Nephron progenitor cell (in vitro differentiated cells): ENCODE data around the gene ATP9B.

ENCODE experiments used
- DNase-seq: peaks from one replicate; pipeline ENCODE4 v3.0.0; 2021
- H3K27ac Mint-ChIP-seq: 2 replicates; pipeline ENCODE4 v1.8.0; 2021; ENCODE audit warnings: mild to moderate bottlenecking, moderate library complexity, mixed read lengths
- H3K27me3 Mint-ChIP-seq: 2 replicates; pipeline ENCODE4 v1.8.0; 2021; ENCODE audit warnings: mild to moderate bottlenecking, low read depth, mixed read lengths; ENCODE audit not compliant: poor library complexity
- H3K36me3 Mint-ChIP-seq: 2 replicates; pipeline ENCODE4 v1.8.0; 2021; ENCODE audit warnings: low read depth, mixed read lengths
- H3K4me1 Mint-ChIP-seq: 2 replicates; pipeline ENCODE4 v1.8.0; 2021; ENCODE audit warnings: mixed read lengths
- H3K4me3 Mint-ChIP-seq: 2 replicates; pipeline ENCODE4 v1.8.0; 2021; ENCODE audit warnings: mild to moderate bottlenecking, moderate library complexity, mixed read lengths
- H3K9me3 Mint-ChIP-seq: 2 replicates; pipeline ENCODE4 v1.8.0; 2021; ENCODE audit warnings: mild to moderate bottlenecking, moderate library complexity, mixed read lengths
- CTCF ChIP-seq: fragments of 200-600 bp; sonication (generic); IDR thresholded peaks from 2 replicates; pipeline ENCODE4 v1.5.0; 2021; ENCODE audit warnings: antibody characterized with exemption

ATP9B gene

GRCh38 chr18:79305911-79306310 is 236.7 kb downstream of the ATP9B start:
- H3K27ac Mint-ChIP-seq: peak overlapping the region; percentile 26
- no peaks in the 10 kb centered on the region for H3K9me3 Mint-ChIP-seq
- TF ChIP-seq CTCF: no peak
- peaks cover 34% of the 10 kb centered on the region for H3K36me3 Mint-ChIP-seq
- DNase-seq: no peak
- no peaks in the 10 kb centered on the region for H3K27me3 Mint-ChIP-seq
- no peak overlapping the region for H3K4me3 Mint-ChIP-seq
- H3K4me1 Mint-ChIP-seq: no peaks in the 10 kb centered on the region

- H3K27me3 Mint-ChIP-seq: no peaks in the 10 kb centered on the region
- peak overlapping the region; percentile 5 for H3K27ac Mint-ChIP-seq
- H3K9me3 Mint-ChIP-seq: no peaks in the 10 kb centered on the region
- TF ChIP-seq CTCF: no peak
- H3K4me3 Mint-ChIP-seq: no peak overlapping the region
- DNase-seq: no peak
- peaks cover 45% of the 10 kb centered on the region for H3K36me3 Mint-ChIP-seq
- H3K4me1 Mint-ChIP-seq: no peaks in the 10 kb centered on the region
These were observed 240.6 kb downstream of the ATP9B start for GRCh38 chr18:79309614-79310358.

GRCh38 chr18:79314838-79315388 is 245.7 kb downstream of the ATP9B start:
- TF ChIP-seq CTCF: no peak
- H3K4me3 Mint-ChIP-seq: no peak overlapping the region
- no peaks in the 10 kb centered on the region for H3K27me3 Mint-ChIP-seq
- H3K9me3 Mint-ChIP-seq: peaks cover 10% of the 10 kb centered on the region
- no peak for DNase-seq
- H3K4me1 Mint-ChIP-seq: peaks cover 7% of the 10 kb centered on the region
- peak overlapping the region; percentile 46 for H3K27ac Mint-ChIP-seq
- peaks cover 46% of the 10 kb centered on the region for H3K36me3 Mint-ChIP-seq

GRCh38 chr18:79315596-79315995 is 246.4 kb downstream of the ATP9B start:
- no peaks in the 10 kb centered on the region for H3K27me3 Mint-ChIP-seq
- no peak overlapping the region for H3K27ac Mint-ChIP-seq
- TF ChIP-seq CTCF: no peak
- no peak for DNase-seq
- peaks cover 10% of the 10 kb centered on the region for H3K4me1 Mint-ChIP-seq
- no peak overlapping the region for H3K4me3 Mint-ChIP-seq
- H3K9me3 Mint-ChIP-seq: peaks cover 10% of the 10 kb centered on the region
- peaks cover 42% of the 10 kb centered on the region for H3K36me3 Mint-ChIP-seq

GRCh38 chr18:79317703-79318102 is 248.5 kb downstream of the ATP9B start:
- Mint-ChIP-seq H3K9me3 (peaks cover 10% of the 10 kb centered on the region), H3K4me3 (no peak overlapping the region), H3K27me3 (no peaks in the 10 kb centered on the region), H3K27ac (no peak overlapping the region), H3K4me1 (peaks cover 10% of the 10 kb centered on the region), H3K36me3 (peaks cover 48% of the 10 kb centered on the region)
- DNase-seq: no peak
- no peak for TF ChIP-seq CTCF

GRCh38 chr18:79318142-79318673 is 249.0 kb downstream of the ATP9B start:
- TF ChIP-seq CTCF: no peak
- no peaks in the 10 kb centered on the region for H3K27me3 Mint-ChIP-seq
- DNase-seq: no peak
- peaks cover 51% of the 10 kb centered on the region for H3K36me3 Mint-ChIP-seq
- peaks cover 10% of the 10 kb centered on the region for H3K4me1 Mint-ChIP-seq
- H3K9me3 Mint-ChIP-seq: peaks cover 10% of the 10 kb centered on the region
- H3K4me3 Mint-ChIP-seq: no peak overlapping the region
- peak overlapping the region; percentile 21 for H3K27ac Mint-ChIP-seq
